CD14-positive monocyte (primary cell): ENCODE results near the gene FAM114A2. TPM values are rescaled to one million over a fixed set of nuclear protein-coding genes. Genes with fewer than 3 reads are reported as not detected.
A peak's percentile ranks its signal among the peaks of the same experiment; 100 is the strongest.
"Not testable (repeated sequence)": the region's sequence is repeated elsewhere in the genome, so short reads cannot be mapped to it uniquely, and the experiment has no call there.

ENCODE experiments used
- DNase-seq, 3 donors: peaks; one replicate each; pipeline ENCODE4 v3.0.0-alpha.2; 2011 to 2022
- H2AFZ ChIP-seq: 2 replicates; pipeline ENCODE4 v1.6.0; 2012; ENCODE audit warnings: mild to moderate bottlenecking, low read depth, low read length, inconsistent platforms; ENCODE audit not compliant: insufficient read depth, poor library complexity, severe bottlenecking
- H3K27ac ChIP-seq, 2 donors: 1 replicate in 1 of 2; 2 replicates in 1 of 2; pipeline ENCODE4 v1.5.1; 2012 to 2013; ENCODE audit warnings: low read length in 2 of 2, control low read depth in 1 of 2, inconsistent platforms in 1 of 2, low read depth in 1 of 2, mild to moderate bottlenecking in 1 of 2
- H3K27me3 ChIP-seq, 2 donors: one replicate each; pipeline versions ENCODE4 v1.6.0 to v1.6.1; 2011 to 2013; ENCODE audit warnings: low read length in 2 of 2; ENCODE audit not compliant: control insufficient read depth in 2 of 2, insufficient read depth in 2 of 2
- H3K36me3 ChIP-seq, 2 donors: replicated peaks in 1 of 2; 1 replicate in 1 of 2; 2 replicates in 1 of 2; pipeline versions ENCODE4 v1.5.1 to v1.6.1; 2012 to 2013; ENCODE audit warnings: low read length in 2 of 2, control low read depth in 1 of 2, inconsistent platforms in 1 of 2, mild to moderate bottlenecking in 1 of 2; ENCODE audit not compliant: insufficient read depth in 2 of 2, control insufficient read depth in 1 of 2
- H3K4me1 ChIP-seq, 2 donors: 1 replicate in 1 of 2; 2 replicates in 1 of 2; pipeline versions ENCODE4 v1.5.1 to v1.6.1; 2012 to 2013; ENCODE audit warnings: low read length in 2 of 2, control low read depth in 1 of 2, inconsistent platforms in 1 of 2, mild to moderate bottlenecking in 1 of 2, moderate library complexity in 1 of 2; ENCODE audit not compliant: insufficient read depth in 2 of 2, control insufficient read depth in 1 of 2
- H3K4me2 ChIP-seq: replicated peaks from 2 replicates; pipeline ENCODE3; 2012; ENCODE audit warnings: low read length, moderate library complexity, mild to moderate bottlenecking; ENCODE audit not compliant: poor library complexity, severe bottlenecking; ENCODE audit errors: extremely low read depth
- H3K4me3 ChIP-seq, 3 experiments: fragments of 200-600 bp in 1 of 3; sonication (generic) in 1 of 3; replicated peaks in 1 of 3; 1 replicate in 2 of 3; 2 replicates in 1 of 3; pipeline ENCODE4 v1.5.1; 2011 to 2013; ENCODE audit warnings: low read length in 3 of 3, mild to moderate bottlenecking in 3 of 3, control low read depth in 2 of 3, low read depth in 2 of 3, inconsistent platforms in 1 of 3, moderate library complexity in 1 of 3
- H3K79me2 ChIP-seq: 2 replicates; pipeline ENCODE4 v1.6.0; 2012; ENCODE audit warnings: mild to moderate bottlenecking, control low read depth, inconsistent platforms, low read length, moderate library complexity; ENCODE audit not compliant: insufficient read depth
- H3K9ac ChIP-seq: 2 replicates; pipeline ENCODE4 v1.6.0; 2017; ENCODE audit warnings: low read length, mild to moderate bottlenecking; ENCODE audit not compliant: insufficient read depth, poor library complexity, severe bottlenecking
- H3K9me3 ChIP-seq, 2 donors: replicated peaks in 1 of 2; 1 replicate in 1 of 2; 2 replicates in 1 of 2; pipeline versions ENCODE4 v1.5.1 to v1.6.1; 2012 to 2013; ENCODE audit warnings: low read length in 2 of 2, control low read depth in 1 of 2; ENCODE audit not compliant: control insufficient read depth in 1 of 2, insufficient read depth in 1 of 2
- H4K20me1 ChIP-seq: 2 replicates; pipeline ENCODE4 v1.6.0; 2012; ENCODE audit warnings: mild to moderate bottlenecking, low read length, control low read depth, moderate library complexity; ENCODE audit not compliant: insufficient read depth
- H3K27ac Mint-ChIP-seq, 7 donors: one replicate each; pipeline ENCODE4 v1.8.0; 2020; ENCODE audit warnings: mild to moderate bottlenecking in 7 of 7, mixed read lengths in 7 of 7, moderate library complexity in 6 of 7, inconsistent platforms in 2 of 7
- H3K27me3 Mint-ChIP-seq, 3 donors: one replicate each; pipeline ENCODE4 v1.8.0; 2021 to 2022; ENCODE audit warnings: low read depth in 3 of 3, mild to moderate bottlenecking in 3 of 3, mixed read lengths in 3 of 3, moderate library complexity in 3 of 3, inconsistent platforms in 1 of 3
- H3K36me3 Mint-ChIP-seq, 2 donors: one replicate each; pipeline ENCODE4 v1.8.0; 2020; ENCODE audit warnings: mixed read lengths in 2 of 2, inconsistent platforms in 1 of 2, mild to moderate bottlenecking in 1 of 2
- H3K4me1 Mint-ChIP-seq: one replicate; pipeline ENCODE4 v1.8.0; 2020; ENCODE audit warnings: mild to moderate bottlenecking, mixed read lengths
- H3K4me3 Mint-ChIP-seq, 2 donors: one replicate each; pipeline ENCODE4 v1.8.0; 2020; ENCODE audit warnings: mild to moderate bottlenecking in 2 of 2, mixed read lengths in 2 of 2, moderate library complexity in 1 of 2
- H3K9me3 Mint-ChIP-seq, 7 donors: one replicate each; pipeline ENCODE4 v1.8.0; 2020 to 2022; ENCODE audit warnings: mixed read lengths in 7 of 7, mild to moderate bottlenecking in 6 of 7, moderate library complexity in 6 of 7, inconsistent platforms in 2 of 7
- WGBS: methylation state at CpG from one replicate; pipeline ENCODE4 v1.1.5; 2013; ENCODE audit warnings: missing lambda C conversion rate; ENCODE audit not compliant: insufficient coverage; 5-methylcytosine and 5-hydroxymethylcytosine counted together
- intact Hi-C, 2 donors: fragments of 100-400 bp; cut with micrococcal nuclease; formaldehyde crosslinking; loops; one replicate each; pipeline versions ENCODE4 v1.15.0 to v1.15.1; 2023
- polyA plus RNA-seq, 3 donors: library from polyadenylated mRNA; depleted of rRNA in 1 of 3; unstranded in 2 of 3; stranded (reverse) in 1 of 3; fragments of 300-500 nt in 2 of 3; fragments of >200 nt in 1 of 3; fragmentation: Illumina TruSeq in 2 of 3; gene quantifications; 1 replicate in 2 of 3; 2 replicates in 1 of 3; pipeline ENCODE4 v1.2.3, GENCODE V29; 2012 to 2021
- TF ChIP-seq, protein P1 (sequence below): fragments of 200-600 bp; IDR thresholded peaks from one replicate; pipeline ENCODE4 v1.8.0; 2022; ENCODE audit warnings: antibody characterized with exemption, mild to moderate bottlenecking

FAM114A2 gene
- polyA plus RNA-seq, 3 donors, result 6.7 to 18.4 (median 15.6) TPM

DNA sequence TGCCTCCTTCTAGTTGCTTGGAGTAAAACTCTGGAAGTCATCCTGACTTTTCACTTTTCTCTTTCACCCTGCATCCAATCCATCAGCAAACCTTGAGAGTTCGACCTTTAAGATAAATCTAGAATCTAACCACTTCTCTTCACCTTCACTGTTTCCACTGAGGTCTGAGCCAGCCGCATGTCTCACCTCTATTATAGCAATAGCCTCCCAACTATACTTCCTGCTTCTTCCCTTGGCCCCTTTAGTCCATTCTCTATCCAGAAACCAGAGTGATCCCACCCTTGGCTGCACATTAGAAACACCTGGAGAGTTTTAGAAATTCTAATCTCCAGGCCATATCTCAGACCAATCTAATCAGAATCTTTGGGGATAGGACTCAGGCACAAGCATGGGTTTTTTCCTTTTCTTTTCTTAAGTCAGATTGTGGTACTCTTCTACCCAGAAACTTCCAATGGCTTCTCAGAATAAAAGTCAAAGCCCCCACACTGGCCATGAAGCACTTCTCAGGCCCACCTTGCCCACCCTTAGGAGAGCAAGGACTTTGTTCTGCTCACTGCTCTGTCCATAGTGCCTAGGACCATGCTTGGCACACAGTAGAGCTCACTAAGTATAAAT lies 33.2 kb upstream of the FAM114A2 start:
- no peak for DNase-seq
- Histone ChIP-seq H3K27me3 (no peaks in the 10 kb centered on the region), H3K79me2 (no peaks in the 10 kb centered on the region), H3K36me3 (no peaks in the 10 kb centered on the region), H3K9me3 (no peaks in the 10 kb centered on the region), H3K27ac (no peak overlapping the region), H3K4me3 (no peak overlapping the region), H3K4me2 (no peak overlapping the region), H4K20me1 (no peaks in the 10 kb centered on the region), H3K9ac (no peak overlapping the region), H2AFZ (no peak overlapping the region), H3K4me1 (peaks cover 4 to 12% of the 10 kb centered on the region in 2 donors)
- no peaks in the 10 kb centered on the region for H3K9me3 Mint-ChIP-seq
- peak overlapping the region in 1 of 7 donors; percentile 13 for H3K27ac Mint-ChIP-seq
- peak overlapping the region; percentile 32 to 54 for H3K4me3 Mint-ChIP-seq
- TF ChIP-seq, protein P1, sequence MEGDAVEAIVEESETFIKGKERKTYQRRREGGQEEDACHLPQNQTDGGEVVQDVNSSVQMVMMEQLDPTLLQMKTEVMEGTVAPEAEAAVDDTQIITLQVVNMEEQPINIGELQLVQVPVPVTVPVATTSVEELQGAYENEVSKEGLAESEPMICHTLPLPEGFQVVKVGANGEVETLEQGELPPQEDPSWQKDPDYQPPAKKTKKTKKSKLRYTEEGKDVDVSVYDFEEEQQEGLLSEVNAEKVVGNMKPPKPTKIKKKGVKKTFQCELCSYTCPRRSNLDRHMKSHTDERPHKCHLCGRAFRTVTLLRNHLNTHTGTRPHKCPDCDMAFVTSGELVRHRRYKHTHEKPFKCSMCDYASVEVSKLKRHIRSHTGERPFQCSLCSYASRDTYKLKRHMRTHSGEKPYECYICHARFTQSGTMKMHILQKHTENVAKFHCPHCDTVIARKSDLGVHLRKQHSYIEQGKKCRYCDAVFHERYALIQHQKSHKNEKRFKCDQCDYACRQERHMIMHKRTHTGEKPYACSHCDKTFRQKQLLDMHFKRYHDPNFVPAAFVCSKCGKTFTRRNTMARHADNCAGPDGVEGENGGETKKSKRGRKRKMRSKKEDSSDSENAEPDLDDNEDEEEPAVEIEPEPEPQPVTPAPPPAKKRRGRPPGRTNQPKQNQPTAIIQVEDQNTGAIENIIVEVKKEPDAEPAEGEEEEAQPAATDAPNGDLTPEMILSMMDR, result no peak
- WGBS, result 55% methylated on average over 2 of the region's 2 CpGs
- peaks cover 4 to 17% (median 8%) of the 10 kb centered on the region in 3 donors for H3K27me3 Mint-ChIP-seq
- H3K36me3 Mint-ChIP-seq, result no peaks in the 10 kb centered on the region
- intact Hi-C loops, result loop anchor here (2.0 to 5.0 kb wide), 4 partner anchors 105 to 335 kb away; no protein-coding TSS in a partner anchor
- peaks cover 14% of the 10 kb centered on the region for H3K4me1 Mint-ChIP-seq

DNA sequence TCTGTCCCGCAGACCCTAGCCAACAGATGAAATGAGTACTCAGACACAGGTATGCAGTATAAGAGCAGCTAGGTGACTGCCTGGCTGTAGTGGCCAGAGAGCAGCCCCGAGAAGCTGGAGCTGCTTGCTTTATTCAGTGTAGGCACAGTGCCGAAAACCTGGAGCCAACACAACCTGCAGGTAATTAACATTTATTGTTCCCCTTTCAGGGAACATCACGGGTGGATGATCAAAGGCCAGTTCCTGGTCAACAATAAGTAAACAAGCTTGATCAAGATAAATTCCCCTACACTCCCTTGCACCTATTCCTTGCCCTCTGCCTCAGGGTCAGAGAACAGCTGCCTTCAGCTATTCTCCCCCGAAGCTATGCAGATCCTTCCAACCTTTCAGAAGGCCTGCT lies 31.1 kb upstream of the FAM114A2 start:
- H3K9ac ChIP-seq, H3K4me3 Mint-ChIP-seq, H3K4me3 ChIP-seq, H3K79me2 ChIP-seq, H3K4me2 ChIP-seq, H3K4me1 ChIP-seq, H3K4me1 Mint-ChIP-seq, H4K20me1 ChIP-seq, H3K36me3 ChIP-seq, H3K27ac ChIP-seq, H3K9me3 Mint-ChIP-seq, H3K36me3 Mint-ChIP-seq, H3K9me3 ChIP-seq, H3K27me3 ChIP-seq, DNase-seq, H2AFZ ChIP-seq: not testable (repeated sequence)
- intact Hi-C loops, result loop anchor here (5.0 kb wide), 3 partner anchors 107 to 337 kb away; no protein-coding TSS in a partner anchor
- H3K27me3 Mint-ChIP-seq, result peaks cover 4 to 13% (median 8%) of the 10 kb centered on the region in 3 donors
- peak overlapping the region in 1 of 7 donors; percentile 10 for H3K27ac Mint-ChIP-seq
- 75% methylated on average over 2 of the region's 5 CpGs for WGBS
